Activated T-cell treated with anti-CD3 and anti-CD28 coated beads, Interleukin-2, amount 50 U/mL, for 24 hours (primary cell): ENCODE measurements around the gene AJUBA.
"Not testable (repeated sequence)": the region's sequence is repeated elsewhere in the genome, so short reads cannot be mapped to it uniquely, and the experiment has no call there.

ENCODE experiments used
- DNase-seq: peaks from one replicate; pipeline ENCODE4 v3.0.0-alpha.2; 2020
- H3K27ac Mint-ChIP-seq: 2 replicates; pipeline ENCODE4 v1.8.0; 2020; ENCODE audit warnings: mild to moderate bottlenecking, mixed read lengths
- H3K27me3 Mint-ChIP-seq: 2 replicates; pipeline ENCODE4 v1.8.0; 2020; ENCODE audit warnings: mixed read lengths
- H3K36me3 Mint-ChIP-seq: 2 replicates; pipeline ENCODE4 v1.8.0; 2020; ENCODE audit warnings: low read depth, mixed read lengths
- H3K4me1 Mint-ChIP-seq: 2 replicates; pipeline ENCODE4 v1.8.0; 2020; ENCODE audit warnings: low read depth, mixed read lengths
- H3K4me3 Mint-ChIP-seq: 2 replicates; pipeline ENCODE4 v1.8.0; 2020; ENCODE audit warnings: mild to moderate bottlenecking, moderate library complexity, mixed read lengths
- H3K9me3 Mint-ChIP-seq: 2 replicates; pipeline ENCODE4 v1.8.0; 2020; ENCODE audit warnings: mixed read lengths

Gene AJUBA

DNA sequence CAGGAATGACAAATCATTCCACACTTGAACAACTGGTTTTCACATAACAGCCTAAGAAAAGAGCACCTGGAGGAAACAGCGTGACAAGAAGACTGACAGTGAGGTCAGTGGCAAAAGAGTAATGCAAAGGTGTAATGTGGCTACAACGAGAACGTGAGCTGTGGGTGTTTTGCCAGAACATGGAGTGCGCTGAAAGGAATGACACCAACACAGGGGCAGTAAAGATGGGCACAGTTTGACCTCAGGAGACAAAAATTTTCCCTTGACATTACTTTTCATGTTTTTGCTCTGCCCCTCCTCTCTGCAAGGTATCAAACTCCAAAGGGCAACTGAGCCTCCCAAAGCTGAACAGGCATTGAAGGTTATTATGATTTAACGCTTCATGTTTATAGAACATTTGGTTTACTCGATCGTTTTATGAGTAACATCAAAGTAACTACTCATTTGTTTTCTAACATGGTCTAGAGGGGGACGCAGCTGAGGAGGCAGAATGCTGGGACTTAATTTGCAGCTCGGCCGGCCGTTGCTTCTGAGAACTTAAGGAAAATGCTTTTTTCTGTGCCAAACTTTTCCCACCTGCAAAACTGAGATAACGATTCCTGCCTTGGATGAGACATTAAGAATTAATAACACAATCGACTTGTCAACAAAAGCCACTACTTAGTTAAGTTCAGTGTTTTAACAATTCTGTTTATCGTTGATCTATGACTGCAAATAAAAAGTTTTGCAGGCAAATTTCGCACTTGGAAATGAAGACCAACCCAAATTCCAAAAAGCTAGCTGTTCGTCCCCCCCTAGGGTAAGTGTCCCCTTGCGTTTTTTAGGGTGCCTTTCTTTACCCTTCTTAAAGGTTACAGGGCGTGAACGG lies 26.4 kb downstream of the AJUBA start:
- peaks cover 47% of the 10 kb centered on the region for H3K36me3 Mint-ChIP-seq
- peak overlapping the region; percentile 93 for H3K4me3 Mint-ChIP-seq
- H3K9me3 Mint-ChIP-seq = no peaks in the 10 kb centered on the region
- H3K27me3 Mint-ChIP-seq = no peaks in the 10 kb centered on the region
- no peak for DNase-seq
- peak overlapping the region; percentile 92 for H3K27ac Mint-ChIP-seq
- H3K4me1 Mint-ChIP-seq = peaks cover 23% of the 10 kb centered on the region

DNA sequence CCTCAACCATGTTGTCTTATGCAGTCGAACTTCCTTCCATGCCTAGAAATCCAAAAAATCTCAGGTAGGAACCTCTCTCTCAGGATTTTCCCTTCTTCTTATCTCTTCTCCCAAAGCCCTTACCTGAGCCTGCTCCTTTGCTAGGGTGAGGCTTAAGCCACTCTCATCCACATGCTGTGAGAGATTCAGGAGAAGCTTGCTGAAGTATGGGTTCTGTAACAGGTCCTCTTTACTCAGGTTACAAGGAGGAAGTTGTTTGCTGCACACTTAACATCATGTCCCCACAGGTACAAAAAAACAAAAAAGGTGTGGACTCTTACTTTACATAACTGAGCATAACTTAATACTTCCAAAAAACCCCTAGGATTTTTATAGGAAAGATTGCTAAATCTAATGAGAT lies 29.9 kb downstream of the AJUBA start:
- Mint-ChIP-seq H3K36me3 (peaks cover 79% of the 10 kb centered on the region), H3K4me1 (peaks cover 23% of the 10 kb centered on the region), H3K27ac (no peak overlapping the region), H3K27me3 (no peaks in the 10 kb centered on the region), H3K4me3 (no peak overlapping the region), H3K9me3 (no peaks in the 10 kb centered on the region)
- DNase-seq = no peak

DNA sequence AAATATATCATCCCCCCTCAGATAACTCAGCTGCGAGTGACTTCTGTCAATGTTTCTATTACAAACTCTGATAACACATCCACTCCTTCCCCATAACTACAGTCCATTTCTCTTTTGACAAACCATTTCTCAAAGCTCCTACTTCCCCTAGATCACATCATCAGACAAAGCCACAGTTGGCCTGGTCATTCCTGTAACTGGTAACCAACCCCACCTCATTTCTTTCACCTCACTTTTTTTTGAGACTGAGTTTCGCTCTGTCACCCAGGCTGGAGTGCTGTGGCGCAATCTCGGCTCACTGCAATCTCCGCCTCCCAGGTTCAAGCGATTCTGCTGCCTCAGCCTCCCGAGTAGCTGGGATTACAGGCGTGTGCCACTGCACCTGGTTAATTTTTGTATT lies 30.6 kb downstream of the AJUBA start:
- H3K4me3 Mint-ChIP-seq, H3K27me3 Mint-ChIP-seq, H3K27ac Mint-ChIP-seq, DNase-seq, H3K9me3 Mint-ChIP-seq: not testable (repeated sequence)
- Mint-ChIP-seq H3K36me3 (peaks cover 85% of the 10 kb centered on the region), H3K4me1 (peaks cover 18% of the 10 kb centered on the region)

DNA sequence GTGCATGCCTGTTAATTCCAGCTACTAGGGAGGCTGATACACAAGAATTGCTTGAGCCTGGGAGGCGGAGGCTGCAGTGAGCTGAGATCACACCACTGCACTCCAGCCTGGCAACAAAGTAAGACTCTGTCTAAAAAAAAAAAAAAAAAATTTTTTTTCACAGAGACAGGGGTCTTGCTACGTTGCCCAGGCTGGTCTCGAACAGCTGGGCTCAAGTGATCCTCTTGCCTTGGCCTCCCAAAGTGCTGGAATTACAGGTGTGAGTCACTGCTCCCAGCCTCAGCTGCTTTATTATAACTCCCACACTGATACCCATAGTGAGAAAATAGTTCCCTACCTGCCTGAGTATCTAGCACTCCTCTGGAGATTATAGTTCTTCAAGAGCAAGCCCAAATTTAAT lies 36.7 kb downstream of the AJUBA start:
- H3K9me3 Mint-ChIP-seq = no peaks in the 10 kb centered on the region
- H3K4me1 Mint-ChIP-seq = peaks cover 3% of the 10 kb centered on the region
- DNase-seq = no peak
- H3K4me3 Mint-ChIP-seq = no peak overlapping the region
- no peak overlapping the region for H3K27ac Mint-ChIP-seq
- no peaks in the 10 kb centered on the region for H3K27me3 Mint-ChIP-seq
- peaks cover 82% of the 10 kb centered on the region for H3K36me3 Mint-ChIP-seq

DNA sequence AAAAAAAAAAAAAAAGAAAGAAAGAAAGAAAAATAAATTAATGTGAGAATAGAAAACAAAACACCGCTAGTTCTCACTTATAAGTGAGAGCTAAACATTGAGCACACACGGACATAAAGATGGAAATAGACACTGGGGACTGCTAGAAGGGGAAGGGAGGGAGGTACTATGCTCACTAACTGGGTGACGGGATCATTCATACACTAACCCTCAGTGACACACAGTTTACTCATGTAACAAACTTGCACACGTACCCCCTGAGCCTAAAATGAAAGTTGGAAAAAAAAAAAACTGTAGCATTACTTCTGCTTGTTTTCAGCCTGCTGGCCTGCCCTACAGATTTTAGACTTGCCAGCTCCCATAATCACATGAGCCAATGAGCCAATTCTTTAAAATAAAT lies 42.7 kb downstream of the AJUBA start:
- no peak for DNase-seq

DNA sequence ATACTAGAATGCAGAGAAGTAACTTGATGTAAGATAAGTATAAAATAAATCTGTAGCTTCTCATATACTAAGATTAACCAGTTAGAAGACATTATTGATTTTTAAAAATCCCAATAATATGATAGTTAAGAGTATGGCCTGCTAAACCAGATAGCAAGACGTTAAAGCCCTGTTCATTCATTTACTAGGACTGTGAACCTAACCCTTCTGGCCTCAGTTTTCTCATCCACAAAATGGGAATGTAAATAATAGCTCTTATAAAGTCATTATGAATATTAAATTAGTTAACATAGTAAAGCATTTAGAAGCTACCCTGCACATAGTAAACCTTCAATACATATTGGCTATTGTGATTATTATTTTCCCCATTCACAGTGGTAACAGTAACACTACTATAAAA lies 47.2 kb downstream of the AJUBA start:
- Mint-ChIP-seq H3K4me1 (peaks cover 14% of the 10 kb centered on the region), H3K27me3 (no peaks in the 10 kb centered on the region), H3K4me3 (no peak overlapping the region), H3K9me3 (no peaks in the 10 kb centered on the region), H3K36me3 (peaks cover 18% of the 10 kb centered on the region), H3K27ac (no peak overlapping the region)
- DNase-seq = no peak

More for the DNA sequence above, 42.7 kb downstream of the AJUBA start:
- Mint-ChIP-seq H3K9me3 (no peaks in the 10 kb centered on the region), H3K4me1 (no peaks in the 10 kb centered on the region), H3K4me3 (no peak overlapping the region), H3K27ac (no peak overlapping the region), H3K36me3 (peaks cover 46% of the 10 kb centered on the region), H3K27me3 (no peaks in the 10 kb centered on the region)

DNA sequence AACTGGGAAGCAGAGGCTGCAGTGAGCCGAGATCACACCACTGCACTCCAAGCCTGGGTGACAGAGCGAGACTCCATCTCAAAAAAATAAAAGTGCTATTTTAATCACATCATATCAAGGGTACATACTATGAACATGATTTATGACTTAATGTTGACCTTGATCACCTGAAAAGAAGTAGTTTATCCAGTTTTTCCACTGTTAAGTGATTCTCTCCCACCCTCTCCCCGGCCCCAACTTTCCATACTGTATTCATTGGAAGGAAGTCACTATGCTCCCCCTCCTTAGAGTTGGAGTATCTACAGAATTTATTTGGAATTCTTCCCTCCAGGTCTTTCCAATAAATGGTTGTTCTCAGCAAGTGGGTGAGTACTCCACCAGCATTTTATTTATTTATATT lies 50.2 kb downstream of the AJUBA start:
- Mint-ChIP-seq H3K4me3 (no peak overlapping the region), H3K36me3 (peaks cover 10% of the 10 kb centered on the region), H3K4me1 (peaks cover 28% of the 10 kb centered on the region), H3K9me3 (no peaks in the 10 kb centered on the region), H3K27me3 (no peaks in the 10 kb centered on the region), H3K27ac (no peak overlapping the region)
- DNase-seq = no peak

DNA sequence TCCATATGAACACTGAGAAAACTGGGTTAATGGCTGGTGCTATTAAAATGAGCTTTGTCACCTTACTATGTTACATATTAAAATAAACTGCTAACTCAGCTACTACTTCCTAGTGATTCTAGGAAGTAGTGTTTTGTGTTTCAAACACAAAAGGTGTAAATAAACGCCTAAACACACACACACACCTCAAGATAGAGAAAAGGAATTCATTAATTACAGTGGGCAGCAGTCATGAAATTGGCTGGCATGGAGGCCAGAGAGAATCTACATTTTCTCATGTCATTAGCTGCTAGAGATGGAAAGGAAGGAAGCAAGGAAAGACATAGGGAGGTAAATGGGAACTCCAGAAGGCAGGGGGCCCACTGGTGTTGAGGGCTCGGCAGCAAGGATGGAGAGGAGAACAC lies 52.4 kb downstream of the AJUBA start:
- Mint-ChIP-seq H3K4me3 (no peak overlapping the region), H3K9me3 (no peaks in the 10 kb centered on the region), H3K4me1 (peaks cover 42% of the 10 kb centered on the region), H3K27me3 (no peaks in the 10 kb centered on the region), H3K27ac (no peak overlapping the region), H3K36me3 (peaks cover 5% of the 10 kb centered on the region)
- DNase-seq = no peak

DNA sequence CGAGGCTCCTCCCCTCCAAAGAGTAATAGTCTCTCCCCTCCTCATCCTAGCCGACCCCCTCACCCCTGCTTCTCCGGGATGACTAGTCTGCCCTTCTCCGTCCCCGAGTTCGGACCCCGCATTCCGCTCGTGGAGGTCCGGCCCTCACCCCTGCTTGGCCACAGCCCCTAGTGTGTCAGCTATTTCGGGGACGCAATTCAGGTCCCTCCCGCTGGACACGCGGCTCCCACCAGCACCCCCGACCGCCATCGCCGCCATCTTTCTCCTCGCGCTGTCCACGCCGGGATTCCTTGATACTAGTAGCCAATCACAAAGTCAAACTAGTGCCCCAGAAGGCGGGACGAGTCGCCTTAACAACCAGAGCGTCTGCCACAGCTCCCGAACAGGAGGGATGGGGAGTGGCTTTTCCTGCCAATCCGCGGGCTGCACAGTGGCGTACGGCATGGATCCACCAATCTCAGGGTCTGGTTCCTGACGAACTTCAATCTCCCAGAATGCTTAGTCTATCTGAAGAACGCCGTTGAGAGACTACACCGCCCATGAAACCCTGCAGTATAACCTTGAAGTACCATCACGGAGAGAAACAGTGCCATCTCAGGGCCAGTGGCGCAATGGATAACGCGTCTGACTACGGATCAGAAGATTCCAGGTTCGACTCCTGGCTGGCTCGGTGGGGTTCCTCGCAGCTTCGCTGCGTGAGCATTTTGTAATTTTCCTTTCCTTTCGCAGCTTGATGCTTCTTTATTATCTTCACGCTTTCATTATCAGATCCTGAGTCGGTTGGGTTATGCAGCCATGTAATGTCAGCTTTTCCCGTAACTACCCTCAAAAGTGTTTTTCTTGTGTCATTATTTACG lies 53.0 kb downstream of the AJUBA start, which contains the start of gene PRMT5:
PRMT5 (minus strand) TSS at position 273 of the 857 bp plus-strand sequence; CDS start at position 258, 15 bp downstream.
- H3K27ac Mint-ChIP-seq = no peak within 1 kb of the TSS
- no peaks in the 10 kb centered on the region for H3K27me3 Mint-ChIP-seq
- peak; percentile 98 for DNase-seq
- no peaks in the 10 kb centered on the region for H3K9me3 Mint-ChIP-seq
- H3K36me3 Mint-ChIP-seq = peaks cover 11% of the 10 kb centered on the region
- H3K4me1 Mint-ChIP-seq = peaks cover 42% of the 10 kb centered on the region
- H3K4me3 Mint-ChIP-seq = no peak within 1 kb of the TSS

DNA sequence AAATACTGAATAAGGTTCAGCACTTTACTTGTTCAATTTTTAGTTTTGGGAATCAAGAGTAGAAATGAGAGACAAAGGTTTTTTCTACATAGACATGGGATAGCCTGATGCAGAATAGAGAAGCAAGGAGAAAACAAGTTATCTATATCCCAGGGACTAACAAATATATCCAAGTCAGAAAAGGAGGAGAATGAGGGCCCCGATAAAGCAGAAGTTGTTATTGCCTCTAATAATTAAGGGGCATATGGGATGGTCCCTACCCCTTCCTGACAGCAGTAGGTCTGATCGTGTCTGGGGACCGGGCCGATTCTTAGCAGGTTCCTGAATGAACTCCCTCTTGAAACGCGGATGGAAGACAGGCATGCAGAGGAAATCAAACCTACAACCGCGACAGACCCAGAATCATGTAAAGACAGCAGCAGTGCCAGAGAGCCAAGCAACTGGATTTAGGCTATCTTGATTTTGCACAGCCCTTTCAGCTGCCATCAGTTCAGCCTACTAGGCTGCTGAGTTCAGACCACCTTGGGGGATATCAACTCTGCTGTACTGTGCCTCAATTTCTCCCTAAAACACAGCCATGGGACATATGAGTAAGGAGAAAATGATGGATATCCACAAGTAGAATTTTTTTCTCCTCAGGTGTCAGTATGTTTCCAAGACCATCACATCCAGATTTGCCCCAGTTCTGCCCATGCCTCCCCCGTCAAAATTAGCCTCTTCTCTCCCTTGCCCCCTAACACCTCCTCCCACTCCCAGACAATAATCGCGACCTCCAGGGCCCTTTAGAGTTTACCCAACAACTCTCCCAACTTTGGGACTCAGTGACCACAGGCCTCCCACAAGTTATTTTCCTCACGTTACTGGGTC lies 53.9 kb downstream of the AJUBA start:
- Mint-ChIP-seq H3K36me3 (peaks cover 20% of the 10 kb centered on the region), H3K4me3 (no peak overlapping the region), H3K9me3 (no peaks in the 10 kb centered on the region), H3K27me3 (no peaks in the 10 kb centered on the region), H3K27ac (no peak overlapping the region), H3K4me1 (peaks cover 42% of the 10 kb centered on the region)
- peak; percentile 46 for DNase-seq

DNA sequence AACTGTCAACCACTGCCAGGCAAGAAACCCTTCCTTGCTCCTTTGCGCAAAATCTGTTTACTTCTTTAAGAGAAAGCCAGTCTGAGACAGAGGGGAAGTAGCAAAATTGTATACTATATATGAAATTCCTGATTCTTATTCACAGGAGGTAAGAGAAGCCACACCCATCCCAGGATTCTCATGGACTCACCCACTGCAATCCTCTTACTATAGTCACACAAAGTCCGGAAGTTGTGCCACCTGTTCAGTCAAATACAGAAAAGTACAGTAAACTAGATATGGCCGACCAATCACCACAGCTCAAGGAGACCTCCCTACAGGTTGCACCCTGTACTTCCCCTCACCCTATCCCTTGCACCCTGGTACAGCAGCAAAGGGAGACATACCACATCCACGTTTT lies 56.0 kb downstream of the AJUBA start:
- Mint-ChIP-seq H3K4me1 (peaks cover 35% of the 10 kb centered on the region), H3K4me3 (no peak overlapping the region)
- DNase-seq = no peak

DNA sequence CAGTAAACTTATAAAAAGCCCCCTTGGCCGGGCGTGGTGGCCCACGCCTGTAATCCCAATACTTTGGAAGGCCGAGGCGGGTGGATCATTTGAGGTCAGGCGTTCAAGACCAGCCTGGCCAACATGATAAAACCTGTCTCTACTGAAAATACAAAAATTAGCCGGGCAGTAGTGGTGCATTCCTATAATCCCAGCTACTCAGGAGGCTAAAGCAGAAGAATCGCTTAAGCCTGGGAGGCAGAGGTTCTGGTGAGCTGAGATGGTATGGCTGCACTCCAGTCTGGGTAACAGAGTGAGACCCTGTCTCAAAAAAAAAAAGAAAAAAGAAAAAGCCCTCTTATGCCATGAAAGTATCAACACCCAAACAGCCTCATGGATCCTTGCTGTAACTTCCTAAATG lies 56.8 kb downstream of the AJUBA start:
- H3K4me3 Mint-ChIP-seq = no peak overlapping the region
- no peaks in the 10 kb centered on the region for H3K27me3 Mint-ChIP-seq
- peaks cover 38% of the 10 kb centered on the region for H3K4me1 Mint-ChIP-seq
- peaks cover 43% of the 10 kb centered on the region for H3K36me3 Mint-ChIP-seq
- no peak for DNase-seq
- H3K27ac Mint-ChIP-seq = no peak overlapping the region
- no peaks in the 10 kb centered on the region for H3K9me3 Mint-ChIP-seq

More for the DNA sequence above, 56.0 kb downstream of the AJUBA start:
- peaks cover 35% of the 10 kb centered on the region for H3K36me3 Mint-ChIP-seq
- H3K9me3 Mint-ChIP-seq = no peaks in the 10 kb centered on the region
- H3K27me3 Mint-ChIP-seq = no peaks in the 10 kb centered on the region
- peak overlapping the region; percentile 35 for H3K27ac Mint-ChIP-seq

DNA sequence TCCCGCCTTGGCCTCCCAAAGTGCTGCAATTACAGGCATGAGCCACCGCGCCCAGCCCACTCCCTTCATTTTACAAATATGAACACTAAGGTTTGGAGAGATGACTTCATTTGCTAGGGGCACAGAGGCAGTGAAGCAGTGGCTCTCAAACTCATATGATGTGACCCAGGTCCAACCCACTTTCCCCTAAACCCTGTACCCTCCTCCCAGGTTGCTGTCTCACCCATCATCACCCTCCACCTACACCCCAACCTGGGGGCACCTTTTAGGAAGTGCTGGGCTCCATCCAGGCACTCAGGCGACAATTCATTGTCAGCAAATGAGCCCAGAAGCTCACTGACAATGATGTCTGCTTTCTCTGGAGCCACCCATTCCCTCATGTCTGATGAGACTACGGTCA lies 58.6 kb downstream of the AJUBA start:
- Mint-ChIP-seq H3K27ac (no peak overlapping the region), H3K4me1 (peaks cover 49% of the 10 kb centered on the region), H3K36me3 (peaks cover 59% of the 10 kb centered on the region), H3K9me3 (no peaks in the 10 kb centered on the region), H3K4me3 (no peak overlapping the region), H3K27me3 (no peaks in the 10 kb centered on the region)
- DNase-seq = no peak

DNA sequence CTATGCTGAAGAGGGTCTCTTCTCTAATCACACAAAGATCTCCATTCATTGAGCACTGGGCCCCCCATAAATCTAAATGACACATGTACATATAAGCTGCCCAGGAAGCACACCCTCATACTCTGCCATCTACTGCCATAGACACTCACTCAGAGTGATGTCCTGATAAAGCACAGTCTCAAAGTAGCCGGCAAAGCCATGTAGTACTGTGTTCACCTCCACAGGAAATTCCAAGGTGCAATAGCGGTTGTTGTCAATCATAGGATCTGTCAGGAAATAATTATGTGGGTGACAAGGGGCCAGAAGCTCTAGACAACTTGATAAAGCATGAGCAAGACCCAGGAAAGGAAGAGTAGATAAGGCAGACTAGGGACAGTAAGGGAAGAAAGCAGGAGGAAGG lies 60.1 kb downstream of the AJUBA start:
- H3K9me3 Mint-ChIP-seq = no peaks in the 10 kb centered on the region
- no peak overlapping the region for H3K4me3 Mint-ChIP-seq

More for the DNA sequence above, 60.1 kb downstream of the AJUBA start:
- Mint-ChIP-seq H3K27me3 (no peaks in the 10 kb centered on the region), H3K36me3 (peaks cover 71% of the 10 kb centered on the region), H3K4me1 (peaks cover 47% of the 10 kb centered on the region), H3K27ac (no peak overlapping the region)
- DNase-seq = no peak
